ENCODE data around the gene AGBL4.

Gene AGBL4

GRCh38 chr1:48644190-48644900 is 1379.4 kb downstream of the AGBL4 start:
- H3K36me3 ChIP-seq, result no peaks in the 10 kb centered on the region
- H3K4me1 ChIP-seq, result no peaks in the 10 kb centered on the region
- no peak overlapping the region for H3K27ac ChIP-seq
- TF ChIP-seq CTCF (IDR thresholded peaks at IDR 0.05), result no peak
- intact Hi-C loops (cut with DNase I; ENCODE audit: low total_unique reads), result no loop called here
- no peak for DNase-seq
- no peak overlapping the region for H3K4me3 ChIP-seq
- peaks cover 0 to 6% of the 10 kb centered on the region in 2 donors for H3K27me3 ChIP-seq
- no peaks in the 10 kb centered on the region for H3K9me3 ChIP-seq

- Histone ChIP-seq H3K27me3 (peaks cover 0 to 6% of the 10 kb centered on the region in 2 donors), H3K4me3 (no peak overlapping the region), H3K4me1 (no peaks in the 10 kb centered on the region), H3K9me3 (no peaks in the 10 kb centered on the region), H3K27ac (no peak overlapping the region), H3K36me3 (no peaks in the 10 kb centered on the region)
- TF ChIP-seq CTCF (IDR thresholded peaks at IDR 0.05), result no peak
- intact Hi-C loops (cut with DNase I; ENCODE audit: low total_unique reads), result no loop called here
- DNase-seq, result no peak
These were observed 1380.6 kb downstream of the AGBL4 start for GRCh38 chr1:48643193-48643592.

GRCh38 chr1:48640836-48641492 is 1382.8 kb downstream of the AGBL4 start:
- Histone ChIP-seq H3K36me3 (no peaks in the 10 kb centered on the region), H3K27me3 (peaks cover 0 to 6% of the 10 kb centered on the region in 2 donors), H3K9me3 (no peaks in the 10 kb centered on the region), H3K27ac (no peak overlapping the region), H3K4me3 (no peak overlapping the region), H3K4me1 (no peaks in the 10 kb centered on the region)
- intact Hi-C loops (cut with DNase I; ENCODE audit: low total_unique reads), result no loop called here
- DNase-seq, result no peak
- TF ChIP-seq CTCF (IDR thresholded peaks at IDR 0.05), result no peak

- Histone ChIP-seq H3K27me3 (no peaks in the 10 kb centered on the region), H3K27ac (no peak overlapping the region), H3K9me3 (no peaks in the 10 kb centered on the region), H3K4me3 (no peak overlapping the region), H3K36me3 (no peaks in the 10 kb centered on the region), H3K4me1 (no peaks in the 10 kb centered on the region)
- intact Hi-C loops (cut with DNase I; ENCODE audit: low total_unique reads), result no loop called here
- no peak for TF ChIP-seq CTCF (IDR thresholded peaks at IDR 0.05)
- DNase-seq, result no peak
These were observed 1393.9 kb downstream of the AGBL4 start for GRCh38 chr1:48629867-48630266.

- intact Hi-C loops (cut with DNase I; ENCODE audit: low total_unique reads), result no loop called here
- H3K27me3 ChIP-seq, result no peaks in the 10 kb centered on the region
- no peak for TF ChIP-seq CTCF (IDR thresholded peaks at IDR 0.05)
These were observed 1396.3 kb downstream of the AGBL4 start for GRCh38 chr1:48627486-48627885.

More at GRCh38 chr1:48627486-48627885, 1396.3 kb downstream of the AGBL4 start:
- Histone ChIP-seq H3K36me3 (no peaks in the 10 kb centered on the region), H3K9me3 (no peaks in the 10 kb centered on the region), H3K27ac (no peak overlapping the region), H3K4me1 (no peaks in the 10 kb centered on the region), H3K4me3 (no peak overlapping the region)
- no peak for DNase-seq
